Adrenal gland (tissue), 19 donors: ENCODE results near the gene SMG9. TPM values are rescaled to one million over a fixed set of nuclear protein-coding genes. Genes with fewer than 3 reads are reported as not detected.

Experiments used
- DNase-seq, 7 donors: peaks; one replicate each; pipeline ENCODE4 v3.0.0-alpha.2; 2019 to 2020
- H3K27ac ChIP-seq, 5 donors: fragments of 200-600 bp; sonication (generic) in 4 of 5; 1 replicate in 3 of 5; 2 replicates in 2 of 5; pipeline versions ENCODE4 v1.5.1 to v1.8.0; 2016 to 2020; ENCODE audit warnings: mild to moderate bottlenecking in 1 of 5
- H3K27me3 ChIP-seq: fragments of 200-600 bp; 2 replicates; pipeline ENCODE4 v1.8.0; 2021
- H3K36me3 ChIP-seq, 2 donors: fragments of 200-600 bp; replicated peaks in 1 of 2; 1 replicate in 1 of 2; 2 replicates in 1 of 2; pipeline versions ENCODE4 v1.5.1 to v1.8.0; 2018 to 2022
- H3K4me1 ChIP-seq, 2 donors: fragments of 200-600 bp; replicated peaks in 1 of 2; 1 replicate in 1 of 2; 2 replicates in 1 of 2; pipeline versions ENCODE4 v1.5.1 to v1.8.0; 2018 to 2021
- H3K4me3 ChIP-seq, 4 donors: fragments of 200-600 bp; sonication (generic) in 3 of 4; one replicate each; pipeline ENCODE4 v1.5.1; 2016 to 2018
- H3K9me3 ChIP-seq, 3 donors: fragments of 200-600 bp; sonication (generic) in 1 of 3; replicated peaks in 1 of 3; 1 replicate in 2 of 3; 2 replicates in 1 of 3; pipeline versions ENCODE4 v1.5.1 to v1.8.0; 2016 to 2021
- POLR2A ChIP-seq, 2 donors: fragments of 450-650 bp; IDR thresholded peaks; one replicate each; pipeline ENCODE4 v1.6.1; 2017; ENCODE audit warnings: antibody characterized with exemption in 2 of 2, mild to moderate bottlenecking in 2 of 2, moderate library complexity in 1 of 2
- WGBS, 4 donors: extraction: QIAGEN DNeasy Blood & Tissue Kit in 2 of 4; methylation state at CpG; one replicate each; pipeline versions ENCODE4 v1.1.5 to v1.1.7; 2013 to 2017; 5-methylcytosine and 5-hydroxymethylcytosine counted together
- intact Hi-C, 2 donors: fragments of 100-400 bp; cut with DNase I; formaldehyde crosslinking; loops; one replicate each; pipeline versions ENCODE4 v1.14.1 to v1.15.0; 2022 to 2023
- long read RNA-seq, 10 donors: library from polyadenylated mRNA in 3 of 10; unstranded in 2 of 10; stranded (forward) in 1 of 10; transcript quantifications; one replicate each; pipeline ENCODE4 v2.0.0 and lab custom pipeline, GENCODE V29; 2021 to 2026
- polyA plus RNA-seq, 3 donors: library from polyadenylated mRNA; stranded (reverse); fragments of 200-250 nt in 2 of 3; fragments of 350-450 nt in 1 of 3; fragmentation: Illumina TruSeq in 1 of 3; extraction: RNeasy Lipid Tissue Mini Kit (QIAGEN cat#74804) in 1 of 3; gene quantifications; one replicate each; pipeline ENCODE4 v1.2.3, GENCODE V29; 2013 to 2014
- total RNA-seq, 9 donors: library from RNA; depleted of rRNA in 4 of 9; stranded (reverse); fragments of >200 nt in 4 of 9; fragments of 120-200 nt in 1 of 9; fragmentation: NEBNext Ultra II Directional in 1 of 9; extraction: Animal tissue kit (Norgen Biotek cat#: 25700) in 1 of 9; gene quantifications; one replicate each; pipeline versions ENCODE4 v1.1.0 to v1.2.4, GENCODE V29; 2013 to 2023
- TF ChIP-seq, protein P1 (sequence below), 6 experiments: fragments of 450-650 bp in 4 of 6; fragments of 200-600 bp in 2 of 6; sonication (generic) in 1 of 6; IDR thresholded peaks; 1 replicate in 5 of 6; 2 replicates in 1 of 6; pipeline versions ENCODE4 v1.5.1 to v1.8.0; 2016 to 2021; ENCODE audit warnings: antibody characterized with exemption in 6 of 6, mild to moderate bottlenecking in 2 of 6, moderate library complexity in 1 of 6
- donor health status: healthy with polysubstance abuse.
- donor health status: Bipolar disorder and iron deficiency.
- donor health status: DM: yes; HTN: yes; CAD: no.
- donor health status: DM: no; HTN: no; CAD: no.
- donor health status: DM: no; HTN: no; CAD: no.
- donor health status: DM: yes; HTN: yes; CAD: no.

Gene SMG9, protein sequence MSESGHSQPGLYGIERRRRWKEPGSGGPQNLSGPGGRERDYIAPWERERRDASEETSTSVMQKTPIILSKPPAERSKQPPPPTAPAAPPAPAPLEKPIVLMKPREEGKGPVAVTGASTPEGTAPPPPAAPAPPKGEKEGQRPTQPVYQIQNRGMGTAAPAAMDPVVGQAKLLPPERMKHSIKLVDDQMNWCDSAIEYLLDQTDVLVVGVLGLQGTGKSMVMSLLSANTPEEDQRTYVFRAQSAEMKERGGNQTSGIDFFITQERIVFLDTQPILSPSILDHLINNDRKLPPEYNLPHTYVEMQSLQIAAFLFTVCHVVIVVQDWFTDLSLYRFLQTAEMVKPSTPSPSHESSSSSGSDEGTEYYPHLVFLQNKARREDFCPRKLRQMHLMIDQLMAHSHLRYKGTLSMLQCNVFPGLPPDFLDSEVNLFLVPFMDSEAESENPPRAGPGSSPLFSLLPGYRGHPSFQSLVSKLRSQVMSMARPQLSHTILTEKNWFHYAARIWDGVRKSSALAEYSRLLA
- total RNA-seq (10 to 100 TPM; 19.4 to 58.5 (median 34.4) TPM), polyA plus RNA-seq (10 to 100 TPM; 39.9 to 63.2 (median 51.6) TPM)
- long read RNA-seq, donor 1, full-length matches to known transcripts = 8 of 8 reads
- long read RNA-seq, donor 1, partial matches to known transcripts = 0 of 8 reads
- long read RNA-seq, donor 1, other reads (novel, unspliced or antisense) = 0 of 8 reads
- long read RNA-seq, donor 2, full-length matches to known transcripts = 2 of 2 reads
- long read RNA-seq, donor 2, partial matches to known transcripts = 0 of 2 reads
- long read RNA-seq, donor 2, other reads (novel, unspliced or antisense) = 0 of 2 reads
- long read RNA-seq, donor 3, full-length matches to known transcripts = 3 of 3 reads
- long read RNA-seq, donor 3, partial matches to known transcripts = 0 of 3 reads
- long read RNA-seq, donor 3, other reads (novel, unspliced or antisense) = 0 of 3 reads
- long read RNA-seq, donor 4, partial matches to known transcripts = 0 of 3 reads
- long read RNA-seq, donor 4, other reads (novel, unspliced or antisense) = 3 of 3 reads
- long read RNA-seq, donor 5, full-length matches to known transcripts = 25 of 30 reads
- long read RNA-seq, donor 5, partial matches to known transcripts = 1 of 30 reads
- long read RNA-seq, donor 5, other reads (novel, unspliced or antisense) = 4 of 30 reads
- long read RNA-seq, donor 6, full-length matches to known transcripts = 1 of 3 reads
- long read RNA-seq, donor 6, partial matches to known transcripts = 1 of 3 reads
- long read RNA-seq, donor 6, other reads (novel, unspliced or antisense) = 1 of 3 reads
- long read RNA-seq, donor 7, full-length matches to known transcripts = 2 of 2 reads
- long read RNA-seq, donor 7, partial matches to known transcripts = 0 of 2 reads
- long read RNA-seq, donor 7, other reads (novel, unspliced or antisense) = 0 of 2 reads
- long read RNA-seq, donor 8, full-length matches to known transcripts = 5 of 10 reads
- long read RNA-seq, donor 8, partial matches to known transcripts = 5 of 10 reads
- long read RNA-seq, donor 8, other reads (novel, unspliced or antisense) = 0 of 10 reads
- long read RNA-seq, donor 9, full-length matches to known transcripts = 5 of 5 reads
- long read RNA-seq, donor 9, partial matches to known transcripts = 0 of 5 reads
- long read RNA-seq, donor 9, other reads (novel, unspliced or antisense) = 0 of 5 reads
- long read RNA-seq, donor 10, full-length matches to known transcripts = 3 of 3 reads
- long read RNA-seq, donor 10, partial matches to known transcripts = 0 of 3 reads
- long read RNA-seq, donor 10, other reads (novel, unspliced or antisense) = 0 of 3 reads

GRCh38 chr19:43754503-43755255 lies at the start of gene SMG9:
TSS of gene SMG9 (minus strand) at chr19:43754962. CDS start at chr19:43750741, 4,221 bp downstream.
- H3K4me3 ChIP-seq = peak within 1 kb of the TSS; percentile 47 to 74 (median 63)
- 0 to 1% (median 0%) methylated on average over 12 to 79 of the region's 79 CpGs for WGBS, 4 donors
- peaks cover 0 to 15% of the 10 kb centered on the region in 2 donors for H3K36me3 ChIP-seq
- TF ChIP-seq POLR2A (IDR thresholded peaks at IDR 0.05) = peak; percentile 62 to 90
- TF ChIP-seq, protein P1, sequence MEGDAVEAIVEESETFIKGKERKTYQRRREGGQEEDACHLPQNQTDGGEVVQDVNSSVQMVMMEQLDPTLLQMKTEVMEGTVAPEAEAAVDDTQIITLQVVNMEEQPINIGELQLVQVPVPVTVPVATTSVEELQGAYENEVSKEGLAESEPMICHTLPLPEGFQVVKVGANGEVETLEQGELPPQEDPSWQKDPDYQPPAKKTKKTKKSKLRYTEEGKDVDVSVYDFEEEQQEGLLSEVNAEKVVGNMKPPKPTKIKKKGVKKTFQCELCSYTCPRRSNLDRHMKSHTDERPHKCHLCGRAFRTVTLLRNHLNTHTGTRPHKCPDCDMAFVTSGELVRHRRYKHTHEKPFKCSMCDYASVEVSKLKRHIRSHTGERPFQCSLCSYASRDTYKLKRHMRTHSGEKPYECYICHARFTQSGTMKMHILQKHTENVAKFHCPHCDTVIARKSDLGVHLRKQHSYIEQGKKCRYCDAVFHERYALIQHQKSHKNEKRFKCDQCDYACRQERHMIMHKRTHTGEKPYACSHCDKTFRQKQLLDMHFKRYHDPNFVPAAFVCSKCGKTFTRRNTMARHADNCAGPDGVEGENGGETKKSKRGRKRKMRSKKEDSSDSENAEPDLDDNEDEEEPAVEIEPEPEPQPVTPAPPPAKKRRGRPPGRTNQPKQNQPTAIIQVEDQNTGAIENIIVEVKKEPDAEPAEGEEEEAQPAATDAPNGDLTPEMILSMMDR (IDR thresholded peaks at IDR 0.05) = peak in 2 of 6 experiments; percentile 5 to 8
- peaks cover 27 to 33% of the 10 kb centered on the region in 2 donors for H3K4me1 ChIP-seq
- peak within 1 kb of the TSS; percentile 91 to 100 (median 98) for H3K27ac ChIP-seq
- DNase-seq = peak; percentile 98 to 99 (median 98)
- H3K9me3 ChIP-seq = no peaks in the 10 kb centered on the region
- no peaks in the 10 kb centered on the region for H3K27me3 ChIP-seq
- intact Hi-C loops = no loop called here

- no peak for DNase-seq
- no peaks in the 10 kb centered on the region for H3K27me3 ChIP-seq
- TF ChIP-seq, protein P1 (IDR thresholded peaks at IDR 0.05) = no peak
- TF ChIP-seq POLR2A (IDR thresholded peaks at IDR 0.05) = no peak
- no peaks in the 10 kb centered on the region for H3K9me3 ChIP-seq
- no peak overlapping the region for H3K27ac ChIP-seq
- intact Hi-C loops = no loop called here
- no peaks in the 10 kb centered on the region for H3K36me3 ChIP-seq
- H3K4me1 ChIP-seq = no peaks in the 10 kb centered on the region
- 44 to 75% (median 59%) methylated on average over 2 of the region's 2 CpGs for WGBS, 4 donors
- H3K4me3 ChIP-seq = no peak overlapping the region
These were observed 49.7 kb upstream of the SMG9 start for GRCh38 chr19:43804432-43804831.

DNA sequence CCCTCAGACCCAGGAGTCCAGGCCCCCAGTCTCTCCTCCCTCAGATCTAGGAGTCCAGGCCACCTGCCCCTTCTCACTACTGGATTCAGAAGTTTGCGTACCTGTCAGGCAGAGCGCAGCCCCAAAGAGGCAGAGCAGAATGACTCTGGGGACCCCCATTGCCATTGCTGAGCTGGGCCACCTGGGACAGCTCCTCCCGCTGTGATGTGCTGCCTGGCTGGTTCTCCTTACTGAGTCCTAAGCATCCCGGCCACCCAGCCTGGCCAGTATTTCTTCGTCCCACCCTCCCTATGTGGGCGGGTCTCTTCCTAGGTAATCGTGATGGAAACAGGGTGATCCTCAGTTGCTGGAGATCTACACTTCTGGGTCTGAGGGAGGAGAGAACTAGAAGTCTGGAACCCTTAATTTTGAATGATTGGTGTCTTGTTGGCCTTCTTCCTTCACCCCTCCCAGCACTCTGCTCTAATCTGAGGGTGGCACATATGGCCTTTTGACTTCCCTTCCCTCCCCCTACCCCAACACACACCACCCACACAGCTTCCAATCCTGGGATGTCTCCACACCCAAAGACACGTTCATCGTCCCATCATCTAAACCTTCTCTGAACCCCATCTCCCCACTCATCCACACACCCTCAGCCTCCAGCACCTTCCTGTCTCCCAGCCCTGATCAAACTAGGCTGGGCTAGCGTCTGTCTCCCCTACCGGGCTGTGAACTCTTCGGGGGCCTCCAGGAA lies 47.6 kb upstream of the SMG9 start, which contains the start of gene LYPD5:
Gene LYPD5, minus strand, starts transcription at position 232 of the 736 bp plus-strand sequence. Its CDS starts 67 bp downstream, at position 165.
- no peaks in the 10 kb centered on the region for H3K9me3 ChIP-seq
- DNase-seq = peak in 1 of 7 donors; percentile 23
- TF ChIP-seq POLR2A (IDR thresholded peaks at IDR 0.05) = no peak
- TF ChIP-seq, protein P1 (IDR thresholded peaks at IDR 0.05) = no peak
- no peak within 1 kb of the TSS for H3K4me3 ChIP-seq
- H3K36me3 ChIP-seq = no peaks in the 10 kb centered on the region
- intact Hi-C loops = no loop called here
- no peak within 1 kb of the TSS for H3K27ac ChIP-seq
- no peaks in the 10 kb centered on the region for H3K27me3 ChIP-seq
- H3K4me1 ChIP-seq = peaks cover 0 to 7% of the 10 kb centered on the region in 2 donors
- 54 to 70% (median 61%) methylated on average over 8 to 12 of the region's 12 CpGs for WGBS, 4 donors
